ENCODE data around the gene C1orf232.

C1orf232 gene

DNA sequence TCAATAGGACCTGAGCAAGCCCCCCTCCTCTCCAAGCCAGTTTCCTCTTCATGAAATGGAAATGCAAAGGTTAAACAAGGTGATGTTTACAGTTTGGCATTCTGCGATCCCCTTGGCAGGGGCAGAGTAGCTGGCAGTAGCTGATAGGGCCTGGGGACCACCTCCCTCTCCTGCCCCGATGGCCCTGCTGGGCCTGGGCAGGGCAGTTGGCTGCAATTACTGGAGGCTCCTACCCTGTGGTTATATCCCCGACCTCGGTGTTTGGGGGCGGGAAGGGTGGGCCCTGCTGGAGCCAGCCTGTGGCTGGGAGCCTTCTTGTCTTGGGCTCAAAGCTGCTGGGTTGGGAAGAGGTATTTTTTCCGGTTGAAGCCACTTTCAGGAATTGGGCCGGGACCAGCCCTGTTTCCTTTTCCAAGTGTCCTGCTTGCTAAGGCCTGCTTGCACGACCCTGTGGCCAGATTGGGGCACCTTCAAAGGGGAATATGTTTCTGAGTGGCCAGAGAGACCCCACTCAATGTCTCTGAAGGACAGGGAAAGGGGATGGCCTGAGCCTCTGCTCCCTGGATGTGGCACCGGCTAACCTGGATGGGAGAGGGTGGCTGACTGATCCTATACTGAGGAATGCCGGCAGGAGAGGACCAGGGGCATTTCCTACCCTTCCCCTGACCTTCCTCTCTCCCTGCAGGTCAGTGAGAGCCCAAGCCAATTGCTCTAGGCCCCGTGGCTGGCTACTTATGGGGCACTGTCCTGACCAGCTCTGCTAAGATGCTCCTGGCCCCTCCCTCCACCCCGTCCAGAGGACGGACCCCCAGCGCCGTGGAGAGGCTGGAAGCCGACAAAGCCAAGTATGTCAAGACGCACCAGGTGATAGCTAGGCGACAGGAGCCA lies 8.0 kb downstream of the C1orf232 start:
- H3K9me2 ChIP-seq (ENCODE audit: low read depth, low read length), result no peaks in the 10 kb centered on the region
- no peaks in the 10 kb centered on the region for H3K36me3 ChIP-seq (ENCODE audit: insufficient read depth, low read length)
- no peaks in the 10 kb centered on the region for H3K9me3 ChIP-seq (ENCODE audit: low read length)
- no peak overlapping the region for H3K9ac ChIP-seq (ENCODE audit: low read length)
- peaks cover 8% of the 10 kb centered on the region; the same call in 1 of the 2 replicates for H3K27me3 ChIP-seq (ENCODE audit: insufficient read depth, low read length)
- no peak overlapping the region for H3K4me3 ChIP-seq (ENCODE audit: low read depth, low read length, poor library complexity, severe bottlenecking)
- H2AFZ ChIP-seq (ENCODE audit: low read length), result no peak overlapping the region
- no peaks in the 10 kb centered on the region for H3K79me2 ChIP-seq (ENCODE audit: insufficient read depth, low read length)
- no peaks in the 10 kb centered on the region for H4K20me1 ChIP-seq (ENCODE audit: insufficient read depth, low read length)
- H3K4me2 ChIP-seq (ENCODE audit: low read length), result peak overlapping the region; percentile 40; the same call in 1 of the 2 replicates
- TF ChIP-seq, protein P1, sequence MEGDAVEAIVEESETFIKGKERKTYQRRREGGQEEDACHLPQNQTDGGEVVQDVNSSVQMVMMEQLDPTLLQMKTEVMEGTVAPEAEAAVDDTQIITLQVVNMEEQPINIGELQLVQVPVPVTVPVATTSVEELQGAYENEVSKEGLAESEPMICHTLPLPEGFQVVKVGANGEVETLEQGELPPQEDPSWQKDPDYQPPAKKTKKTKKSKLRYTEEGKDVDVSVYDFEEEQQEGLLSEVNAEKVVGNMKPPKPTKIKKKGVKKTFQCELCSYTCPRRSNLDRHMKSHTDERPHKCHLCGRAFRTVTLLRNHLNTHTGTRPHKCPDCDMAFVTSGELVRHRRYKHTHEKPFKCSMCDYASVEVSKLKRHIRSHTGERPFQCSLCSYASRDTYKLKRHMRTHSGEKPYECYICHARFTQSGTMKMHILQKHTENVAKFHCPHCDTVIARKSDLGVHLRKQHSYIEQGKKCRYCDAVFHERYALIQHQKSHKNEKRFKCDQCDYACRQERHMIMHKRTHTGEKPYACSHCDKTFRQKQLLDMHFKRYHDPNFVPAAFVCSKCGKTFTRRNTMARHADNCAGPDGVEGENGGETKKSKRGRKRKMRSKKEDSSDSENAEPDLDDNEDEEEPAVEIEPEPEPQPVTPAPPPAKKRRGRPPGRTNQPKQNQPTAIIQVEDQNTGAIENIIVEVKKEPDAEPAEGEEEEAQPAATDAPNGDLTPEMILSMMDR (IDR thresholded peaks at IDR 0.05; ENCODE audit: low read length), result no peak
- TF ChIP-seq EZH2 (IDR thresholded peaks at IDR 0.05; ENCODE audit: borderline replicate concordance, low read length), result no peak
- H3K27ac ChIP-seq (ENCODE audit: low read depth, low read length, poor library complexity, severe bottlenecking), result no peak overlapping the region
- peaks cover 9% of the 10 kb centered on the region for H3K4me1 ChIP-seq (ENCODE audit: insufficient read depth, low read length, severe bottlenecking)
- no peaks in the 10 kb centered on the region for H3F3A ChIP-seq (ENCODE audit: insufficient read depth, low read length)

DNA sequence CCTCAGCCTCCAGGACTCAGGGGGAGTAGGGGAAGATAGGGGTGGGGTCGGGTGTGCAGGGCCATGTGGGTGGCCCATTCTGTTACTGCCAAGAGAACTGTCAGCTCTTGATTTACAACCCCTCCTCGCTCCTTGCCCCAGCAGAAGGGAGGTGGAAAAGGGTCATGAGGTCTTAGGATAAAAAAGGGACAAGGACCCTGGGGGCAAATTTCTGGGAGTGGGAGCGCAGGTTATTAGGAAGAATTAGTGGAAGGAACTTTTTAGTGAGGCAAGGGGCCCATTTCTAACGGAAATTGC lies 9.1 kb downstream of the C1orf232 start:
- Histone ChIP-seq H3F3A (ENCODE audit: insufficient read depth, low read length) (no peaks in the 10 kb centered on the region), H4K20me1 (ENCODE audit: insufficient read depth, low read length) (no peaks in the 10 kb centered on the region), H2AFZ (ENCODE audit: low read length) (no peak overlapping the region), H3K9me2 (ENCODE audit: low read depth, low read length) (no peaks in the 10 kb centered on the region), H3K9ac (ENCODE audit: low read length) (no peak overlapping the region), H3K9me3 (ENCODE audit: low read length) (no peaks in the 10 kb centered on the region), H3K4me3 (ENCODE audit: low read depth, low read length, poor library complexity, severe bottlenecking) (no peak overlapping the region), H3K79me2 (ENCODE audit: insufficient read depth, low read length) (no peaks in the 10 kb centered on the region), H3K36me3 (ENCODE audit: insufficient read depth, low read length) (no peaks in the 10 kb centered on the region), H3K4me2 (ENCODE audit: low read length) (no peak overlapping the region), H3K27me3 (ENCODE audit: insufficient read depth, low read length) (peaks cover 13% of the 10 kb centered on the region; the same call in 1 of the 2 replicates), H3K4me1 (ENCODE audit: insufficient read depth, low read length, severe bottlenecking) (peaks cover 9% of the 10 kb centered on the region), H3K27ac (ENCODE audit: low read depth, low read length, poor library complexity, severe bottlenecking) (no peak overlapping the region)
- TF ChIP-seq, protein P1 (IDR thresholded peaks at IDR 0.05; ENCODE audit: low read length), result no peak
- no peak for TF ChIP-seq EZH2 (IDR thresholded peaks at IDR 0.05; ENCODE audit: borderline replicate concordance, low read length)

DNA sequence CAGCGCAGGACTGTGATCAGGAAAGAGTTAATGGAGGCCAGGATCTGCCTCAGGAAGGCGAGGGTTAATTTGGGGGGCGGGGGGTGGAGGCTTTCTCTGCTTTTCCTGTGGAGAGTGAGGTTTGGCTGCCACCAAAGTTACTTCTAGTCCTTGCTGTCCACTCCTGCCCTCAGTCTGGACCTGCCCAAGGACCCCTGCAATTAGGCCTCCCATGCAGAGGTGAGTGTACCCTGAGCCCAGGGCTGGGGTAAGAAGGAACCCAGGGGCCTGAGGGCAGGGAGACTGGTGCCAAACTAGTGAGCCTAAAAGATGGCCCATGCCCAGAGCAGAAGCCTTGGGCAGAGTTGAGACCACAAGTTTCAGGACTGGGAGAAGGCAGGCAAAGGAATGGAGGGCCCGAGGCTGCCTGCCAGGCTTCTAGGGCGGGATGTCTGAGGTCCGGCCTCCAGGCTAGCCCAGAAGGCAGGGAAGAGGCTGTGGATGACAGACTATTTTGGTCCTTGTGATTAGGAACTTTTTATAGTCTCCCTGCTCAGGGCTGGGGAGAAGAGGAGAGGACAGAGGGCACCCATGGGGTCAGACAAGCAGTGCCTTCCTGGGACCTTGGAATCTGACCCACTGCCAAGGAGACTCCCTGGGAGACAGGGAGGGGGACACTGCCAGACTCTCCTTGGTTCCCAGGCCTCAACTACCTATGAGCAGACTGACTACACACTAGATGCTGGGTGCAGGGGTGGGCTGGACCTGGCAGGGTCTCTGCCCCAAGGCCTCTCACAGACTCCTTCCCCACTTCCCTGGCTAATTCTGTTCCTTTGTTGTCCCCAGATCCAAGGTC lies 9.6 kb downstream of the C1orf232 start, which contains the start of gene FAM110D:
FAM110D (plus strand) TSS at position 172 of the 835 bp plus-strand sequence. CDS start 2,213 bp downstream, outside the sequence.
- no peak within 1 kb of the TSS for H3K4me2 ChIP-seq (ENCODE audit: low read length)
- no peak within 1 kb of the TSS for H3K9ac ChIP-seq (ENCODE audit: low read length)

More for the DNA sequence above, 9.6 kb downstream of the C1orf232 start, which contains the start of gene FAM110D:
- peaks cover 13% of the 10 kb centered on the region; the same call in 1 of the 2 replicates for H3K27me3 ChIP-seq (ENCODE audit: insufficient read depth, low read length)
- H3K4me3 ChIP-seq (ENCODE audit: low read depth, low read length, poor library complexity, severe bottlenecking), result no peak within 1 kb of the TSS
- no peak within 1 kb of the TSS for H2AFZ ChIP-seq (ENCODE audit: low read length)
- H3K27ac ChIP-seq (ENCODE audit: low read depth, low read length, poor library complexity, severe bottlenecking), result no peak within 1 kb of the TSS
- no peaks in the 10 kb centered on the region for H3K79me2 ChIP-seq (ENCODE audit: insufficient read depth, low read length)
- H3F3A ChIP-seq (ENCODE audit: insufficient read depth, low read length), result no peaks in the 10 kb centered on the region
- TF ChIP-seq, protein P1 (IDR thresholded peaks at IDR 0.05; ENCODE audit: low read length), result no peak
- no peak for TF ChIP-seq EZH2 (IDR thresholded peaks at IDR 0.05; ENCODE audit: borderline replicate concordance, low read length)
- no peaks in the 10 kb centered on the region for H3K36me3 ChIP-seq (ENCODE audit: insufficient read depth, low read length)
- H4K20me1 ChIP-seq (ENCODE audit: insufficient read depth, low read length), result no peaks in the 10 kb centered on the region
- no peaks in the 10 kb centered on the region for H3K9me2 ChIP-seq (ENCODE audit: low read depth, low read length)
- no peaks in the 10 kb centered on the region for H3K9me3 ChIP-seq (ENCODE audit: low read length)
- H3K4me1 ChIP-seq (ENCODE audit: insufficient read depth, low read length, severe bottlenecking), result peaks cover 6% of the 10 kb centered on the region

Measured in OCI-LY1 (cell line).